GM12892 (cell line): ENCODE data around the gene CNOT11. TPM values are rescaled to one million over a fixed set of nuclear protein-coding genes. Genes with fewer than 3 reads are reported as not detected.
"Not testable (repeated sequence)": the region's sequence is repeated elsewhere in the genome, so short reads cannot be mapped to it uniquely, and the experiment has no call there.

Experiments
- DNase-seq: peaks from one replicate; pipeline ENCODE4 v3.0.0; 2011; ENCODE audit not compliant: insufficient read length
- FAIRE-seq: peaks from 2 replicates; lab custom pipeline; 2011; peaks lifted over from hg19 to GRCh38; lab: Jason Lieb, UNC
- POLR2A ChIP-seq: IDR thresholded peaks from 2 replicates; pipeline ENCODE4 v1.6.1; 2011; ENCODE audit warnings: low read depth, low read length, control low read depth
- POLR2AphosphoS5 ChIP-seq: IDR thresholded peaks from 2 replicates; pipeline ENCODE4 v1.6.1; 2011; ENCODE audit warnings: low read depth, low read length, control low read depth
- TAF1 ChIP-seq: IDR thresholded peaks from 2 replicates; pipeline ENCODE4 v1.6.1; 2011; ENCODE audit warnings: low read depth, mild to moderate bottlenecking, control low read depth, low read length, borderline replicate concordance
- polyA plus RNA-seq: library from polyadenylated mRNA; unstranded; fragments of >200 nt; gene quantifications from one replicate; pipeline ENCODE4 v1.2.1, GENCODE V29; 2012; ENCODE audit warnings: missing spikeins, inconsistent platforms; ENCODE audit not compliant: missing spikeins

The CNOT11 gene
- 33.0 TPM for polyA plus RNA-seq

DNA sequence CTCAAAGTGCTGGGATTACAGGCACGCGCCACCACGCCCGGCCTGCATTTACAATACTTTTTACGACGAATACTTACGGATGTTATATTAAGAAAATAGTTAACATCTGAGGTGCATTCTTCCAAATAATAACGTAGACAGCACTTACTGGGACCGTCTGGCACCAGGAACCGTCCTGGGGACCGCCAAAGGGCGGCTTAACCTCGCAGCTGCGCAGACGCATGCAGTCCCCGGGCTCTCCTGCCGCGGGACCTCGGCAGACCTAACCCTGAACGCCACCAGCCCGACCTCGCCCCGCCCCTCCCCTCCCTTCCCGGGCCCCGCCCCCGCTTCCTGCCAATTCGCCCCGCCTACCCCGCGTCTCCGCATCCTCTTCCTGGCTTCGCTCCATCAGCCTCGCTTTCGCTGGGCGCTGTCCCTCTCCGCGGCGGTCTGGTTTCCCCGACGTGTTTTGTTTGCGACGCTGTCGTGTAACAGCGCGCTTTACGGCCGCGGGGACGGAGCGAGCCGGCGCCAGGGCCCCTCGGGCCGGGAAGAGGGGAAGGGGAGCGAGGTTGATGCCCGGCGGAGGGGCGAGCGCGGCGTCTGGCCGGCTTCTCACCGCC, at the start of gene CNOT11:
Gene CNOT11 (plus strand): TSS at position 479 of the 605 bp plus-strand sequence. CDS start 79 bp downstream, at position 558.
- peak; percentile 78 for DNase-seq

GRCh38 chr2:101204400-101205115, 48.1 kb upstream of the CNOT11 start:
- no peak for DNase-seq
- FAIRE-seq = no peak

More for the DNA sequence above, at the start of gene CNOT11:
- TF ChIP-seq POLR2A (peak; percentile 85), TAF1 (no peak), POLR2AphosphoS5 (peak; percentile 81)
- peak; percentile 98 for FAIRE-seq

GRCh38 chr2:101205521-101206479, 46.9 kb upstream of the CNOT11 start:
- FAIRE-seq = no peak
- TF ChIP-seq TAF1 (no peak), POLR2A (no peak), POLR2AphosphoS5 (no peak)

More at GRCh38 chr2:101204400-101205115, 48.1 kb upstream of the CNOT11 start:
- TF ChIP-seq TAF1 (no peak), POLR2AphosphoS5 (no peak), POLR2A (no peak)

DNA sequence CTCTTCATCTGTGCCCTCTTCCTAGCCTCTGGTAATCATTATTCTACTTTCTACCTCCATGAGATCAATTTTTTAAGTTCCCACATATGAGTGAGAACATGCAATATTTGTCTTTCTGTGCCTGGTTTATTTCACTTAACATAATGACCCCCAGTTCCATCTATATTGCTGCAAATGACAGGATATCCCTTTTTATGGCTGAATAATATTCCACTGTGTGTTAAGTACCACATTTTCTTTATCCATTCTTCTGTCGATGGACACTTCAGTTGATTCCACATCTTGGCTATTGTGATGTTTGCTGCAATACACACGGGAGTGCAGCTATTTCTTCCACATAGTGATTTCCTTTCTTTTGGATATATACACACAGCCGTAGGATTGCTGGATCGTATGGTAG, 43.9 kb upstream of the CNOT11 start:
- FAIRE-seq = no peak
- TF ChIP-seq POLR2AphosphoS5 = no peak
- no peak for TF ChIP-seq POLR2A
- no peak for TF ChIP-seq TAF1
- no peak for DNase-seq

More at GRCh38 chr2:101205521-101206479, 46.9 kb upstream of the CNOT11 start:
- no peak for DNase-seq

DNA sequence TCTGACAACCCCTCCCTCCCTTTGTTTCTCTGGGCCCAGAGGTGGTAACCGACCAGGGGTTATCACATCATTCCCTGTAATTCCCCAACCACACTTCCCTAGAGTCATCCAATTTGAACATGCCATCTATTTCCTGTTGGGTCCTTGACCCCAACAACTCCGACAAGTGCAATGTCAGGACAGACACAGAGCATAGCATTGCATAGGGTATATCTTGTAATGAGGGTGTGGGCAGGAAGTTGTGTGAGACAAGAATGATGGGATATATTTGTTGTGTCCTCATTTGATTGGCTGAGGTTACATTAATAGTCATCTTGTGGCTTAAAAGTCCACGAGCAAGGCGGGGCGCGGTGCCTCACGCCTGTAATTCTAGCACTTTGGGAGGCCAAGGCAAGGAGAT, 33.4 kb upstream of the CNOT11 start:
- DNase-seq (no peak), FAIRE-seq (no peak)
- TF ChIP-seq POLR2A = no peak
- no peak for TF ChIP-seq TAF1
- no peak for TF ChIP-seq POLR2AphosphoS5

- DNase-seq, FAIRE-seq: not testable (repeated sequence)
These were observed 32.6 kb upstream of the CNOT11 start for GRCh38 chr2:101220091-101220490.

- DNase-seq (peak; percentile 23), FAIRE-seq (peak; percentile 40)
- TF ChIP-seq POLR2A = no peak
- TF ChIP-seq TAF1 = no peak
- no peak for TF ChIP-seq POLR2AphosphoS5
These were observed 28.9 kb upstream of the CNOT11 start for GRCh38 chr2:101223814-101224231.

DNA sequence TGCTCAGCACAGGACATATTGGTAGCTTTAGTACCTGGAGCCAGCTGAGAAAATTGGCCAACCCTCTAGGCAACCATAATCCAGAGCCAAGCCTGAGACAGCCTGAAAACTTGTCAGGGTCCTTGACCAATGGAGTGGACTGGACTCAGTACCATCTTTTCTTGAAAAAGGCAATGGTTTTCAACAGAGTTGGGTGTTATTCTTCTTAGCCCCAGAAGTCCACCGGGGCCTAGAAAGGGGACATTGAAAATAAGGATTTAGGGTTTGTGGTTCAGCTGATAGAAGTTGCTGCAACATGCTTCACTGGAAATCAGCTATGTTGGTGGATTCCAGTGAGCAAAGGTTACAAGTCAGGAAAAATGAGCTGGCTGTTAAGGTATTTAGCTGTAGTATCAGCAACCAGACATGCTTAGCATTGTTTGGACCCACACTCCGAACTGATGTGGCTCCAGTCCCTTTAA, 22.1 kb upstream of the CNOT11 start:
- TF ChIP-seq POLR2A (no peak), TAF1 (no peak), POLR2AphosphoS5 (no peak)
- DNase-seq (no peak), FAIRE-seq (no peak)

GRCh38 chr2:101231240-101231639, 21.4 kb upstream of the CNOT11 start:
- no peak for TF ChIP-seq POLR2AphosphoS5
- TF ChIP-seq TAF1 = no peak
- TF ChIP-seq POLR2A = no peak
- no peak for FAIRE-seq
- DNase-seq = no peak

DNA sequence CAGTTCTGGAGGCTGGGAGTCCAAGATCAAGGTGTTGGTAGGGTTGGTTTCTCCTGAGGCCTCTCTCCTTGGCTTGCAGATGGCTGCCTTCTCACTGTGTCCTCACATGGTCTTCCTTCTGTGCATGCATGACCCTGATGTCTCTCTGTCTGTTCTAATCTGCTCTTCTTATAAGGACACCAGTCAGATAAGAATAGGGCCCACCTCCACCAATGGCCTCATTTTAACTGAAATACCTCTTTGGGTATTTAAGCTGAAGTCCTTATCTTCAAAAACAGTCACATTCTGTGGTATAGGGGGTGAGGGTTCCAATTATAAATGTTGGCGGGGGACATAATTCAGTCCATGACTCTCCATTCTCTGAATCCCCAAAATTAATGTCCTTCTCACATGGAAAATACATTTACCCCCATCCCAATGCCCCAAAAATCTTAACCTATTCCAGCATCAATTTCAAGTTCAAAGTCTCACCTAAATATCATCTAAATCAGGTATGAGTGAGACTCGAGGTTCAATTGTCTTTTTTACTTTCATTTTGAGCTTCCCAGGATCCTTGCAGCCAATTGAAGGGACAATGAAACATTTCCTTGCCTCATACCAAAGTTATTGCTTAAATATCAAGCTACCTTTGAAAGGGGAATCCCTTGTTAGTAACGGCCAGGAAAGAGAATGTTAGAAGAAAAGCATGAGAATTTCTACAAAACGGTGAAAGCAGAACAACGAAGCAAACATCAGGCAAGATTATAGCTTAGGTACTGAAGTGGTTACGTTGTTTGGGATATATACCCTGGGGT, 20.6 kb upstream of the CNOT11 start:
- no peak for FAIRE-seq
- no peak for TF ChIP-seq POLR2A
- TF ChIP-seq POLR2AphosphoS5 = no peak
- no peak for TF ChIP-seq TAF1
- no peak for DNase-seq

DNA sequence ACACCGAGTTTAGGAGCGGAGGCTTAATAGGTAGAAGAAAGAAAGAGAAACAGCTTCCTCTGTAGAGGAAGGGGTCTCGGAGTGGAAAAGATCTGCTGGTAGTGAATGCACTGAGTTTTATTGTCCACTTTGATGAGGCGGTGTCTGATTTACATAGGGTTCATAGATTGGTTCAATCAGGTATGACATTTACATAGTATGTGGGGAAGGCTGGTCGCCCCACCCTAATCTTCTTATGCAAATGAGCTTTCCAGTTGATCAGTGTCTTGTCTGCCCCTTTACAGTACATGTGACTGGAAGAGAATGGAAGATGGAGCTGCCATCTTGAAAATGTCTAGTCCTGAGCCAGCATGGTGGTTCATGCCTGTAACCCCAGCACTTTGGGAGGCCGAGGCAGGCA, 19.9 kb upstream of the CNOT11 start:
- DNase-seq = no peak
- TF ChIP-seq POLR2A (no peak), TAF1 (no peak), POLR2AphosphoS5 (no peak)
- FAIRE-seq = no peak
